Astrocyte of the cerebellum (primary cell): ENCODE results near the gene PMEPA1.
A peak's percentile ranks its signal among the peaks of the same experiment; 100 is the strongest.

ENCODE experiments used
- DNase-seq: peaks from one replicate; pipeline ENCODE4 v3.0.0-alpha.2; 2011; ENCODE audit warnings: low read depth
- H3K4me3 ChIP-seq: 2 replicates; pipeline ENCODE4 v1.5.1; 2011; ENCODE audit warnings: mild to moderate bottlenecking, low read depth, low read length, moderate library complexity
- in situ Hi-C: cut with HindIII; loops from 2 replicates; pipeline ENCODE4 v1.10.0; 2017; ENCODE audit warnings: low sequenced_read_pairs
- TF ChIP-seq, protein P1 (sequence below): IDR thresholded peaks from 2 replicates; pipeline ENCODE4 v1.5.1; 2012; ENCODE audit warnings: low read length, low read depth, moderate library complexity, mild to moderate bottlenecking; ENCODE audit errors: missing control alignments

PMEPA1 gene

DNA sequence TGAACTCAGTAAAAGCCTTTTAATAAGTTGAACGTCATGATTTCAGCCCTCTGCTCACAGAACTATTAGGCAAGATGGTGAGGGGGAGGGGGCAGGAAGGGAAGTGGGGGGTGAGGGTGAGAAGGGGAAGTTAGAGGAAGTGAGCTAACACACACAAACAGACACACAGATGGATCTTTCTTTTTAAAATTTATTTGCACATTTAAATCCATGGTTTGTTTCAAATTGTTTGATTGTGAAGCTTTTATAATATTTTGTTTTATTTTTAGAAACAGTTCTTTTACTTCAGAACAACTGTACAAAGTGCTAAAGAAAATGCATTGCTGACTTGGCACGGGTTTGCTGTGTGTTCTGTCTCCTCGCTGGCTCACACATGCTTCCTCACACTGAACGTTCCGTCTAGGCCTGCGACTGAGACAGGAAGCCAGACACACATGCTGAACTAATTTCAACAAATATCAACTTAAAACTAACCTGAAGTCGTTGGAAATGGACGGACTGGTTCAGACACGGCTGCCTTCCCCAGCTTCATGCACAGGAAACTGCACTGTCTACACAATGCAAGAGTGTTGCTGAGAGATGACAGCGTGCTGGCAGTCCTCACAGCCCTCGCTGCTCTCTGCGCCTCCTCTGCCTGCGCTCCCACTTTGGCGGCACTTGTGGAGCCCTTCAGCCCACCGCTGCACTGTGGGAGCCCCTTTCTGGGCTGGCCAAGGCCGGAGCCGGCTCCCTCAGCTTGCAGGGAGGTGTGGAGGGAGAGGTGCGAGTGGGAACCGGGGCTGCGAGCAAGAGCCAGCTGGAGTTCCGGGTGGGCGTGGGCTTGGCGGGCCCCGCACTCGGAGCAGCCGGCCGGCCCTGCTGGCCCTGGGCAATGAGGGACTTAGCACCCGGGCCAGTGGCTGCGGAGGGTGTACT lies 81.5 kb downstream of the PMEPA1 start:
- no peak for DNase-seq
- no peak overlapping the region for H3K4me3 ChIP-seq
- in situ Hi-C loops: no loop called here
- TF ChIP-seq, protein P1, sequence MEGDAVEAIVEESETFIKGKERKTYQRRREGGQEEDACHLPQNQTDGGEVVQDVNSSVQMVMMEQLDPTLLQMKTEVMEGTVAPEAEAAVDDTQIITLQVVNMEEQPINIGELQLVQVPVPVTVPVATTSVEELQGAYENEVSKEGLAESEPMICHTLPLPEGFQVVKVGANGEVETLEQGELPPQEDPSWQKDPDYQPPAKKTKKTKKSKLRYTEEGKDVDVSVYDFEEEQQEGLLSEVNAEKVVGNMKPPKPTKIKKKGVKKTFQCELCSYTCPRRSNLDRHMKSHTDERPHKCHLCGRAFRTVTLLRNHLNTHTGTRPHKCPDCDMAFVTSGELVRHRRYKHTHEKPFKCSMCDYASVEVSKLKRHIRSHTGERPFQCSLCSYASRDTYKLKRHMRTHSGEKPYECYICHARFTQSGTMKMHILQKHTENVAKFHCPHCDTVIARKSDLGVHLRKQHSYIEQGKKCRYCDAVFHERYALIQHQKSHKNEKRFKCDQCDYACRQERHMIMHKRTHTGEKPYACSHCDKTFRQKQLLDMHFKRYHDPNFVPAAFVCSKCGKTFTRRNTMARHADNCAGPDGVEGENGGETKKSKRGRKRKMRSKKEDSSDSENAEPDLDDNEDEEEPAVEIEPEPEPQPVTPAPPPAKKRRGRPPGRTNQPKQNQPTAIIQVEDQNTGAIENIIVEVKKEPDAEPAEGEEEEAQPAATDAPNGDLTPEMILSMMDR: no peak

DNA sequence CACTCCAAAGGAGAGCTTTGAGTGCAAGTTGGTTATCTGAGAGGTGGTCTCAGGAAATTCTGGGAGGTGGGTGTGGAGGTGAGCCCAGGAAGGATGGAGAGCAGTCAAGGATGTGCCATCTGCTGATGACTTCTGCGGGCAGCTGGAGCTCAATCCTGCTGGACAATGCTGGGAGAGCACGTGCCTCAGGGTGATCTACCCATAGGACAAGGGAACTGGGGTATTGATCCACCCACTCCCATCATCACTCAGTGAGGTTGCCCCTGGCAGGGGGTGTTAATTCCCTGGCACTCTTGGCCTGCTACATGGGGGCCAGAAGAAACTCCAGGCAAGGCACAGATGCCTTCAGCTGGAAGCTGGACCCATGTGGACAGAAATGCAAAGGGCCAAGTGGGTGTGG lies 82.5 kb downstream of the PMEPA1 start:
- in situ Hi-C loops: no loop called here
- H3K4me3 ChIP-seq: no peak overlapping the region
- TF ChIP-seq, protein P1: no peak
- DNase-seq: no peak

DNA sequence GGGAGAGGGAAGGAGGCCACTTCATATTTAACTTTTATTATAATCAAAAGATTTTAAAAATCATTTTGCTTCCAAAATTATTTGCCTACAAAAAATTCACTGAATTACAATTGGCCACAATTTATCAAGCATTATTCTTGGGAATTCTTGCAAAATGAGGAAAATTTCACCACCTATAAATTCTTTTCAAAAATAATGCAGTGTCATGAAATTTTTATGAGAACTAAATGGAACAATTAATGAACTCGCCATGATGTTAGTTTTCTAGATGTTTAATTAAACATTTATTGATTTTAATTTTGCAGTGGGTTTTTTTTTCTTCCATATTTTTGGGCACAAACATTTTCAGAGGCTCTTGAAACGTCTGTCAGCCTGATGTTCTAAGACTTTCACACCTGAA lies 83.8 kb downstream of the PMEPA1 start:
- H3K4me3 ChIP-seq: no peak overlapping the region
- in situ Hi-C loops: no loop called here
- TF ChIP-seq, protein P1: no peak

DNA sequence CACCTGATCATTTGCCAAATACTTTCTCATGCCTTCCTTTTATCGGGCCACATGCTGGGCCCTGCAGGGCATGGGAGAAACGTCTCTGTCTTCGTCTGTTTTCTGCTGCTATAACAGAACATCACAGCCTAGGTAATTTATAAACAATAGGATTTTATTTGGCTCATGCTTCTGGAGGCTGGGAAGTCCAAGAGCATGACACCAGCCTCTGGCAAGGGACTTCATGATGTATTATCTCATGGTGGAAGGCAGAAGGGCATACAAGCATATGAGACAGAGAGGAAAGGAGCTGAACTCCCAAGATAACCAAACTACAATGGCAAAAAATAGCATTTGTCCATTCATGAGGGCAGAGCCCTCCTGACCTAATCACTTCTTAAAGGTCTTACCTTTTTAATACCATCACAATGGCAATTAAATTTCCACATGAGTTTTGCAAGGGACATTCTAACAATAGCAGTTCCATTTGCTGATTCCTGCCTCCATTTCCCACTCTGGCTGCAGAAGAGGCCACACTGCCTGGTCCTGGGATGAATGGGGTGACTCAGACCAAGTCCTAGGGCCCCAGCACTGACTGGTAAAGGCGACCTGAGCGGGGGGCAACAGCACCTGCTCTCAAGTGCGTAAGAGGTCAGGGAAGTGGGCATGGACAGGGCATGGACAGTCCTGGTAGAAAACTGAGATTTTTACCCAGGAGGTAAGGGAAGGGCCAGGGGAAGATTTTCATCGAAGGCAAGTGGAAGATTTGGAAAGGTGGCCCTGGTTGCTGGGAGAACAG lies 84.4 kb downstream of the PMEPA1 start:
- TF ChIP-seq, protein P1: no peak
- no peak for DNase-seq
- no peak overlapping the region for H3K4me3 ChIP-seq
- in situ Hi-C loops: no loop called here

More for the DNA sequence above, 83.8 kb downstream of the PMEPA1 start:
- DNase-seq: no peak

DNA sequence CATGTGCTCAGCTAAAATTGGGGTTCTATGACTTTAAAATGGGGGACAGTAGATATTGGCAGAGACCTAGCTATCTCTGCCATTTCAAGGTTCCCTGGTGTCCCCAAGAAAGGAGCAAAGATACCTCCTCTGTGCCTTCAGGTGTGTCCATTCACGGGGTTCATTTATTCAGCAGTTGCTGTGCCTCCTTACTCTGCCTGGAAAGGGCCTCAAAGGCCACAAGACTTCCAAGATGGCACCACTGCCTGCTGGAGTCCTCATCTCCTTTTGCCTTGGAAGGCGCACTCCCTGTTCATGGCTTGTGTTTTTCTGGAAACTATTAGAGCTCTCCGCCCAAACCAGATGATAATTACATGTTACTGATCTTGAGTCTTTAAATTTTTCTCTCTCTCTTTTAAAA lies 85.7 kb downstream of the PMEPA1 start:
- in situ Hi-C loops: no loop called here
- TF ChIP-seq, protein P1: no peak
- DNase-seq: no peak
- no peak overlapping the region for H3K4me3 ChIP-seq

DNA sequence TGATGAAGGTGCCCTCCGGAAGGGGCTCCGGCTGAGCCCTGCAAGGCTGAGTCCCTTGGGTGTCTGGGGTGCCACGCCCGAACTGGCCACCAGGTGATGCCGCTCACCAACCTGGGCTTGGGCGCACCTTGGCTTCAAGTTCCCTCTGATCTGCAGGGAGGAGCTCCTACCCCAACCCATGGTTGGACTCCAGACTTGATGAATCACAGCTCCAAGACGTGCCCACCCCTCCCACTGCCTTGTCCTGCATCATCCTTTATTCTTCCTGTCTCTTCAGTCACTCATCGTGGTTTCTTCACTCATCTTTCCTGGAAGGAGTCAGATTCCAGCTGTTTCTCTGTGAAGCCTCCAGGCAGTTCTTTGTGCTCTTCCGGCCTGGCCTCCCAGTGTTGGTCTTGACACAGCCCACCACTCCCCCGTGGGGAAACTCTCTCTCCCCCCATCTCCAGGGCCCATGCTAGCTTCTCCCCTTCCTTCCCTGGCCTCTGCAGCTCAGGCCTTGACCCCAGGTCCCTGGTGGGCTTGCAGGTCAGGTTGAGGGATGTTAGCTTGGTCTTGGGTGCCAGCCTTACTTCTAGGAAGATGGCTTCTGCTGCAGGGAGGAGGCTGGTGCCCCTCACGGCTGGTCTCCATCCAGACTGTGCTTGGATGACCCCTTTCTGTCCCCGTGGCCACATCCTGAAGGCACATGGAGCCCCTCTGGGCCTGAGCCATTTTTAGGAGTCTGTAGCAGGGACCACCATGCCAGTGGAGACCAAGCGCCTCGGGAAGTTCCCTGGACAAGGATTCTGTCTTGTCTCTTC lies 87.0 kb downstream of the PMEPA1 start:
- no peak overlapping the region for H3K4me3 ChIP-seq
- in situ Hi-C loops: no loop called here
- DNase-seq: peak; percentile 22
- TF ChIP-seq, protein P1: peak; percentile 91
